HG03095 (cell line): ENCODE results near the gene MFRP.

Source experiments
- ATAC-seq: cut with Tn5 transposase; IDR thresholded peaks from one replicate; pipeline ENCODE4 v1.9.1; 2021; ENCODE audit warnings: moderate library complexity; ENCODE audit not compliant: unreplicated experiment

Gene MFRP

GRCh38 chr11:119319136-119319699 lies 27.3 kb downstream of the MFRP start:
- no peak for ATAC-seq

GRCh38 chr11:119318240-119319135 lies 28.0 kb downstream of the MFRP start:
- ATAC-seq, result peak; percentile 32

- ATAC-seq, result no peak
Measured at GRCh38 chr11:119317592-119318239, 28.8 kb downstream of the MFRP start.

DNA sequence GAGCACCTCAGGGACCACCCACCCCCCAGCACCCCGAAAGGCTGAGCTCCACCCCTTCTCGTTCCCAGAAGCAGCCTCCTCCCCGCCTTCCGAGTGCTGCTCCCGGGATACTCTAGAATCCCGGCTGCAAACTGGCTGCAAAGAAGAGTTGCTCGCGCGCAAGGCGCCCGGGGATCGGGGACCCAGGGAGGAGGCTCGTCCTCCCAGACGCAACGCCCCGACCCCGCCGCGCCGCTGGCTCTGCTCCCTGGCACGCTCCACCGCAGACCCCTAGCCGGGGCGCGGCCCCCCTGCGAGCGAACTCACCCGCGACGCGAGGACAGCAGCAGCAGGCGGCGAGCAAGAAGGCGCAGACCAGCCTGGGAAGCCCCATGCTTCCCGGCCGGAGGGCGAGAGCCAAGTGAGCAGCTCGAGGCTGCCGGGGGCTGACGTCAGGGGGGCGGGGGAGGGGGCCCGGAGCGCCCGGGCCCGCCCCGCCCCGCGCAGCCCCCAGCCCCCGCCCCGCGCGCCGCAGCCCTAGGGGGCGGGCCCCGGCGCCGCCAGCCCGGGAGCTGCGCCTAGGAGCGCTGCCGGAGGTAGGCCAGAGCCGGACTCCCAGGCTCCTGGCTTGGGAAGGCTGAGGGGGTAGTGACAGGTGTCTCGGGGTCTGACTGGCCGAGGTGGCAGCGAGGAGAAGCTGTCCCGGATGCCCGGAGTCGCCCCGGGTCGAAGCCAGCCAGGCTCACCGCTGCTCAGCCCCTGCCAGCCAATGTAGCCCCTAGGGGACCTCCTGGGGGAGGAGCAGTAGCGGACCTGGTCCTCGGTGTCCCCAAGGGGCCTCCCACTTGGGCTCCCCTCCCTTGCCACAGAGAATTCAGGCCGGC lies 29.5 kb downstream of the MFRP start, which contains the start of gene MCAM:
TSS of gene MCAM (minus strand) at position 402 of the 863 bp plus-strand sequence. CDS start at position 373, 29 bp downstream.
- ATAC-seq, result no peak

- no peak for ATAC-seq
Measured at GRCh38 chr11:119316016-119316728, 30.3 kb downstream of the MFRP start.

GRCh38 chr11:119315131-119316015 lies 31.1 kb downstream of the MFRP start:
- ATAC-seq, result no peak

DNA sequence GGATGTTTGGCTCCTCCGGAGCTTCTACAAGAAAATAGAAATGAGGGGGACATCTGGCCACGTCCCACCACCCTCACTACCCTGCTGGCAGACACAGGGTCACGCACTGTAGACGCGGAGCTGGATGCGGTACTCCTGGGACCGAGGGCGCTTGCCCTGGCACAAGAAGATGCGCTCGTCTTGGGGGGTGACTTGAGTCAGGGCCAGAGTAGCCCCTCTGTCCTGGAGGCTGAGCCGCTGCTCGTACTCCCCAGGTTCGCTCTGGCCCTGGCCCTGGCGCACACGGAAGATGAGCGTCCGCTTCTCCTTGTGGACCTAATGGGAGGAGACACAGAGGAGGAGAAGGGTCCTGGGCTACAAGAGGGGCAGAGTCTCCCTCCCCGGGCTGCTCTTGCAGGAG lies 31.8 kb downstream of the MFRP start:
- ATAC-seq, result no peak

GRCh38 chr11:119310682-119311052 lies 35.8 kb downstream of the MFRP start:
- ATAC-seq, result no peak

- ATAC-seq, result no peak
Measured at GRCh38 chr11:119309953-119310681, 36.4 kb downstream of the MFRP start.

- ATAC-seq, result no peak
Measured at GRCh38 chr11:119309411-119309810, 37.1 kb downstream of the MFRP start.

DNA sequence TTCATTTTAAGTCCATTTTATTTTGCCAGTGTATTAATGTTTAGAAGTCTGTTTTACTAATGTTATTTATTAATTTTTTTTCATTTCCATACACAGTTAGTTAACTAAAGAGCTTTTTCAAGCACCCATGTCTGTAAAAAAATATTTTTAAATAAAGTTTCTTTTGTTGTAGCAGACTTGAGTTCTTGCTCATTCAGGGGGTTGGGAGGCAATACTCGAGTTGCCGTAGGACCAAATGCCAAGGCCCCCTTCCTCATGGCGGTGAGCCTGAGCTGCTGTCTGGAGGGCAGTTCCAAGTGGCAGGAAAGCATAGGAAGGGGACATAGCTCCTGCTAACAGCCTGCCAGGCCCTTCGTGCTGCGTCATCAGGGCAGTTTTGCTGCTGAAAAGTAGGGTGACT lies 38.5 kb downstream of the MFRP start:
- ATAC-seq, result no peak

- no peak for ATAC-seq
Measured at GRCh38 chr11:119307219-119307618, 39.3 kb downstream of the MFRP start.

- ATAC-seq, result no peak
Measured at GRCh38 chr11:119306373-119306890, 40.1 kb downstream of the MFRP start.

DNA sequence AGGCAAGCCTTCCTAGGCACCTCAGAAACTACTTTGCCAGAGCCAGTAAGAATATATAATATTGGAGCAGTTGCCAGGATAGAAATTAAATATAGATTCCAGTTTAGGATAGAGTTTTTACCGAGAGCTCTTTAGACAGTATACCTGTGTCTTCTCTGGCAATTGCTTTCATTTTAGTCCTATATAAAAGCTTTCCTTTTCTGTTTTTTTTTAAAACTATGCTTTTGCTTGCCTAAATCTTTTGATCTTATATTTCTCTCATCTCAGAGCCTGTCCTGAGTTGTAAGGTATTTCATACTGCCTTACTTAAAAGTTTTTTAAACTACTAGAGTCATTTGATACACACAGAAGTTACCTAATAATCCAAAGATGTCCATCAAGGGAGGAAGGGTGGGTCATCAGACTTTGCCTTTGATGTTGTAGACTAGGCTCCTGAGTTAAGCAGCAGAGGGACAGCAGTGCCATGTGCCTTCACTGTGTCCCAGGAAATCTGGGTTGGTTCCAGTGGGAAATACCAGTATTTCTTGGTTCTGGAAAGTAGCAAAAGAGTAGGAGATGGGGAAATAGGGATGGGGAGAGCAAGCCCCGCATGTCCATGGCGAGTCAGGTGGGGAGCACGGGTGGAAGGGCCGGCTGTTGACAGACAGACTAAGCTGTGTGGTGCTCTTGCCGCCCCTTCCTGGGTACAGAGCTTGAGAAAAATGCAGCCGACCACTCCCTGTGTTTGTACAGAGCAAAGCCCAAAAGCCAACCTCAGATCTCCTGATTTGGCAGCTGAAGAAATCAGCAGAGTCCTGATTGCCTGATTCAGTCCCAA lies 40.7 kb downstream of the MFRP start:
- no peak for ATAC-seq

DNA sequence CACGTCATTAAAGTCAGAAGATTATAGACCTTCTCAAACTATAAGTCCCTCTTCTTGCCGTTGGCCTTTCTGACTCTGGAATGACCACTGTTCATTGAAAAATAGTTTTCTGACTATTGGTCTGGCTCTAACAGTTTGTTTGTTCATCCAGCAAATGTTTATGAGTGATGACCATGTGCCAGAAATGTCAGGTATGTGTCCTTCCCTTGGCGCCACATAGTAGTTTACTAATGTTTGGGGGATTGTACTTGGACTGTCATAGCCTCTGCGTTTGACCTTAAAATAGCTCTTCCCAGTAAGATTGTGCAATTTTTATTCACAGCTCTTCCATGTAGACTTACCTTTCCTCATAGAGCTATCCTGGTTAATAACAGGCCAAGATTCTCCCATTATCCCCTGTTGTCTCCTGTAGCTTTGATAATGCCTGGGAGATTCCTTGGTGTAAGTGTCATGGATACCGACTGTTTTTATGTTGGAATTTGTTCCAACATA lies 43.2 kb downstream of the MFRP start:
- no peak for ATAC-seq

DNA sequence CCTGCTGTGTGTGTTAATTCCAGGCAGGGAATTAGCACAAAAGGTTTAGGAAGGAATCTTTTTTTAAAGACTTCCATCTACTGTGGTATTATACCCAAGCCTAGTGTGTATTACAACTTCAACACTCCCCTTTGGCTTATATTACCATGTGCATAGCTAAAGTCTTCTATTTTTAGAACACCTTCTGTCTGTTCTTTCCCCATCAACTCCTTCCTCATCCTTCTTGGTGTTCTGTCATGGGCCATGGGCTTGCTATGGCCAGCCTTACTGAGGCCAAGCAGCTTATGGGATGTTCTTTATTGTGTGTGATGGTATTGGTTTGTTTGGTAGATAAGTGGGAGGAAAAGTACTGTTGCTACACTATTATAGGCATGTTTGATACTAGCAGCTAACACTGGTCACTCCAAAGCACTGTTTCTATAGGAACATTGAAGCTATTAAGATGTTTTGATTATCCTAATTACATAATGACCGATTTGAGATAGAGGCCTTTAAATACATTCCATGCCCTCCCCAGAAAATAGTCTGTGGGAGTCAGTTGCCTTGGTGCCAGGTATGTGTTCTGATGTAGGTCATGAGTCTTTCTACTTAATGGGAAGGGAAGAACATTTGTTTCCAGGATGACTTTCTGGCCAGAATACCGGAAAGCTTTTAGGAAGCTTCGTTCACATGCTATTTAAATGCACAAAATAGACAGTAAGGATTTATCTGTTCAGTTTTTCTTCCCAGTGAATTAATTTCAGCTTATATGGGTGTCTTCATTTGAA lies 46.1 kb downstream of the MFRP start:
- no peak for ATAC-seq

- no peak for ATAC-seq
Measured at GRCh38 chr11:119299416-119299815, 47.1 kb downstream of the MFRP start.
